Esophagus muscularis mucosa (tissue), 4 donors: ENCODE measurements around the gene EIF4G3.

Source experiments
- CTCF ChIP-seq, 3 experiments: fragments of 200-600 bp in 2 of 3; fragments of 450-650 bp in 1 of 3; sonication (generic) in 2 of 3; IDR thresholded peaks; one replicate each; pipeline ENCODE4 v1.5.1; 2017 to 2019; ENCODE audit warnings: antibody characterized with exemption in 3 of 3, mild to moderate bottlenecking in 2 of 3, moderate library complexity in 1 of 3
- EP300 ChIP-seq: sonication (generic); formaldehyde crosslinking; IDR thresholded peaks from one replicate; pipeline ENCODE4 v1.6.1; 2017; ENCODE audit warnings: antibody characterized with exemption
- POLR2A ChIP-seq: fragments of 450-650 bp; IDR thresholded peaks from one replicate; pipeline ENCODE4 v1.6.1; 2017; ENCODE audit warnings: antibody characterized with exemption, moderate library complexity, mild to moderate bottlenecking, low read depth
- POLR2AphosphoS5 ChIP-seq, 2 donors: sonication (generic); formaldehyde crosslinking; IDR thresholded peaks; one replicate each; pipeline ENCODE4 v1.6.1; 2017; ENCODE audit warnings: antibody characterized with exemption in 2 of 2

GRCh38 chr1:21012937-21013336, 163.8 kb downstream of the EIF4G3 start:
- TF ChIP-seq CTCF (IDR thresholded peaks at IDR 0.05) (no peak), POLR2A (no peak), EP300 (no peak), POLR2AphosphoS5 (IDR thresholded peaks at IDR 0.05) (no peak)
